NCI-H1436 (cell line): Measurements from ENCODE around the gene PPRC1.

Experiments
- DNase-seq: peaks from one replicate; lab custom pipeline; 2025; lab: John Stamatoyannopoulos, UW

Gene PPRC1

GRCh38 chr10:102132563-102133372 lies at the start of gene PPRC1:
Gene PPRC1 (plus strand): TSS chr10:102133040. CDS start chr10:102133069, 29 bp downstream.
- peak; percentile 95 for DNase-seq

DNA sequence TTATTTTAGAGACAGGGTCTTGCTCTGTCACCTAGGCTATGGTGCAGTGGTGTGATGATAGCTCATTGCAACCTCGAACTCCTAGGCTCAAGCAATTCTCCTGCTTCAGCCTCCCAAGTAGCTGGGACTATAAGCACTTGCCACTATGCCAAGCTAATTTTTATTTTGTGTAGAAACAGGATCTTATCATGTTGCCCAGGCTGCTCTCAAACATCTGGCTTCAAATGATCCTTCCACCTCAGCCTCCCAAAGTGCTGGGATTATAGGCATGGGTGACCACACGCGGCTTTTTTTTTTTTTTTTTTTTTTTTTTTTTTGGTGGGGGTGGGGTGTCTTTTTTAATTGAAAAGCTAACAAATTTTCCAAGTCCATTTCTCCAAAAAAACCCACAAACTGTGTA lies 49.3 kb upstream of the PPRC1 start:
- no peak for DNase-seq

GRCh38 chr10:102085336-102085735 lies 47.5 kb upstream of the PPRC1 start:
- no peak for DNase-seq

DNA sequence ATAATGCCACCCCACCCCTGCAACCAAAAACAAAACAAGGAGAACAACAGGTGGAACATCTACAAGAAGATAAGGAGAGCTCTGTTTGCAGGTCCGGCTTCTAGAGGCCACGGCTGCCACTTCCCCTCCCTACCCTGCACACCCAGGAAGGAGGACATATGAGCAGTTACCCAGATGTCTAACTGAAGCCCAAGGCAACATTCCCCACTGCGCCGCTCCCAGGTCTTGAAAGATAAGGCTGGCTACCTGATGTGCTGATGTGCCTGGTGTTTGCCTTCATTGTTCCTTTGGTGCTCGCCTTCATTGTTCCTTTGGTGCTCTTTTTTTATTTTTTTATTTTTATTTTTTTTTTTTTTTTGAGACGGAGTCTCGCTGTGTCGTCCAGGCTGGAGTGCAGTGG lies 46.6 kb upstream of the PPRC1 start:
- no peak for DNase-seq

GRCh38 chr10:102090772-102091171 lies 42.1 kb upstream of the PPRC1 start:
- DNase-seq = no peak

DNA sequence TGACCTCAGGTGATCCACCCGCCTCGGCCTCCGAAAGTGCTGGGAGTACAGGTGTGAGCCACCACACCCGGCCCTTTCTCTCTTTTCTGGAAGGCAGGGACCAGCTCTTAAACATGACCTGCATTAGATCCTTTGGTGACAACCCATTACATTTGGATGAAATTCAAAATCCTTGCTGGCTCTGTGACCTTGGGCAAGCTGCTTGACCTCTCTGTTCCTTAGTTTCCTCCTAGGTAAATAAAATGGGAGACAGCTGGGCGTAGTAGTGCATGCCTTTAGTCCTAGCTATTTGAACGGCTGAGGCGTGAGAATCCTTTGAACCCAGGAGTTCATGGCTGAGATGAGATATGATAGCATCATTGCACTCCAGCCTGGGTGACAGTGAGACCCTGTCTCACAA lies 36.4 kb upstream of the PPRC1 start:
- DNase-seq = no peak

DNA sequence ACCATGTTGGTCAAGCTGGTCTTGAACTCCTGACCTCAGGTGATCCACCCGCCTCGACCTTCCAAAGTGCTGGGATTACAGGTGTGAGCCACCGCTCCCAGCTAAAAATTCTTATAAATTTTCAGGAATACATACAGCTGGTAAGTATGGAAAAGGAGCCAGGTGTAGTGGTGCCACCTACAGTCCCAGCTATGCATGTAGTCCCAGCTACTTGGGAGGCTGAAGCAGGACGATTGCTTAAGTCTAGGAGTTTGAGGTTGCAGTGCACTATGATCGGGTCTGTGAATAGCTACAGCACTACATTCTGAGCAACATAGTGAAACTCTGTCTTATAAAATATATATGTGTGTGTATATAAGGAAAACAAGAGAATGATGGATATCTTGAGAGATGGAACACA lies 31.7 kb upstream of the PPRC1 start:
- no peak for DNase-seq

DNA sequence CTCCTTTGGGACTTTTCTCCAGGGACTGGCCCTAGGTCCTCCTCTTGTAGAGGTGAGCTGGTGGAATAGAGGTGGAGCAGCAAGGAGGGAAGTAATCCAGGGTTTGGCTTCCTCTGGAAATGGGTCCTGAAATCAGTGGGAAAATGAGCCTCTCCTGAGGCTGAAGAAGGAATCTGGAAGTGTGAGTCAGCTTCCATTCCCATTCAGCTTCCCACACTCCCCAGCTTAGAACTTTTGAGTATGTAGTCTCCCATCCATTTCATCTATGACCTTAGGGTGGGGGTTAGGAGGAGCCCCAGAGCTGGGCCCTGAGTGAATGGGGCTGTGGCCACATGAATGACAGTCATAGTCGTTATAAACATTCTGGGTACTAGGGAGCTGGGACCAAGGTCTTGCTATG lies 30.4 kb upstream of the PPRC1 start:
- no peak for DNase-seq

GRCh38 chr10:102106998-102107397 lies 25.8 kb upstream of the PPRC1 start:
- no peak for DNase-seq

GRCh38 chr10:102109166-102110116 lies 23.4 kb upstream of the PPRC1 start:
- DNase-seq = no peak

DNA sequence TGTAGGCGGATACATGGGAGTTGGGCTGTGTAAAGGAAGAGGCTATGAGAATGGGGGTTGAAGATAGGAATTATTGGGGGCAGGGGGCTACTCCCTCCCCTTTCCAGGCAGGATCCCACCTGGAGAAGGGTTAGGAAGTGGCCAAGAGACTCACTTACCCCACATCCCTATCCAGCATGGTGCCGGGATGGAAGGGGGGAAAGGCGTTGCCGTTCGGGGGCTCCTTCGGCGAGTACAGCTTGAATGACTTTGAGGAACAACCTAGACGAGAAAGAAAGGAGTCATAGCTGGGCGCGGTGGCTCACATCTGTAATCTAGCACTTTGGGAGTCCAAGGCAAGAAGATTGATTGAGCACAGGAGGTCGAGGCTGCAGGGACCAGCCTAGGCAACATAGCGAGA lies 21.6 kb upstream of the PPRC1 start:
- DNase-seq = no peak

- no peak for DNase-seq
Observed at GRCh38 chr10:102112210-102112817, 20.5 kb upstream of the PPRC1 start.

DNA sequence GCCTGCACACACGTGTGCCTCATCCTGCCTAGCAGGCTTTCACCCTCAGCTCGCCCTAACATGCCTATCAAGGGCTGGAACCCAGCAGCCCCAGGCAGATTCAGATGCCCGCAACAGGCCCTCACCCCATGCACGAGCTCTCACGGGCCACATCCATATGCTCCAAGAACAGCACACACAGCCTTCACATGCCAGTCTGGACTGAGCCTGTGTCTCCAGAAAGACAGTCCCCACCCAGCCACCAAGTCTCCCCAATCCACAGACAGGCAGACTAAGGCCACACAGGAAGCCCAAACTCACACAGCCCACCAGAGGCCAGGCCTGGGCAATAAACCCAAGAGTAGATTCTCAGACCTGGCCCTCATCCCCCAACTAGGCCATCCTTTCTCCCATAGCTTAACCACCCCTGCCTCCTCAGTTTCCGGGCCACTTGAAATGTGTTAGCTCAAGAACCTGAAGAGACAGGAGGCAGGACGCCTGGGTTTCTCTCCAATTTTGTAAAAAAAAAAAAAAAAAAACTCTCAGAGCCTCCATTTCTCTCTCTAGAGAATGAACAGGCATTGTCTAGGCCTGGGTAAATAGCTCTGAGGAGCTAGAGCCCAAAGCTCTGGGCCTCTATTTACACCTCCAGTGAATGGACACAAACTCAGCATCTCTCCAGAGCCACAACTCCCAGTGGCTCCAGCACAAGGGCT lies 19.4 kb upstream of the PPRC1 start:
- no peak for DNase-seq

- DNase-seq = no peak
Observed at GRCh38 chr10:102113956-102114857, 18.6 kb upstream of the PPRC1 start.

GRCh38 chr10:102114861-102115618 lies 17.8 kb upstream of the PPRC1 start:
- peak; percentile 88 for DNase-seq

DNA sequence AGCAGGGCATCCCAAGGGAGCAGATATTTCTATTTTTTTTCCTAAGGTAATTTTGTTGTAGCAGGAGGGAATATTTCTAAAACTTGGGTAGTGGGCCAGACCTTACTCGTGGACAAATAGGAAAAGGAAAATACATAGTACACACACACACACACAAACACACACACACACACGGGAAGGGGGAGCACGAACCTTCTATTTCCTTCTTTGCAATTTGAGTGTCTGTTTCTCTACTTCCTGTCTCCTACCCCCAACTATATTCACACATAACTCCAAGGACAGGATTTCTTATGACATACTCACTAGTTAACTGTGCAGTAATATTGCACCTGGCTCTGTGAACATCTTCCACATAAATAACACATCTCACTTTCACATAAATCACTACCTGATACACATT lies 17.1 kb upstream of the PPRC1 start:
- no peak for DNase-seq

GRCh38 chr10:102116656-102117055 lies 16.2 kb upstream of the PPRC1 start:
- DNase-seq = no peak

- DNase-seq = peak; percentile 81
Observed at GRCh38 chr10:102117391-102118159, 15.3 kb upstream of the PPRC1 start.

GRCh38 chr10:102118867-102119266 lies 14.0 kb upstream of the PPRC1 start:
- DNase-seq = peak; percentile 17
